Measurements from ENCODE around the gene RBM10. TPM values are rescaled to one million over a fixed set of nuclear protein-coding genes. Genes with fewer than 3 reads are reported as not detected.

Gene RBM10
- total and polyA plus RNA-seq, 2 experiments from 2014 or later = 39.5 to 101 TPM

GRCh38 chrX:47174376-47174775 is 29.4 kb downstream of the RBM10 start (continued):
- no peak for TF ChIP-seq CTCF (conservative IDR thresholded peaks at IDR 0.05; ENCODE audit: low read depth in 2 of 2)
- TF ChIP-seq REST (IDR thresholded peaks at IDR 0.05; ENCODE audit: unreplicated experiment) = no peak
- TF ChIP-seq EZH2phosphoT487 (IDR thresholded peaks at IDR 0.05; ENCODE audit: unreplicated experiment) = no peak
- TF ChIP-seq ETS1 (IDR thresholded peaks at IDR 0.05) = no peak
- TF ChIP-seq STAT1 (IDR thresholded peaks at IDR 0.05; ENCODE audit: unreplicated experiment) = no peak
- no peak for TF ChIP-seq CREB1 (CRISPR knock-in tag; IDR thresholded peaks at IDR 0.05; ENCODE audit: low read depth)
- TF ChIP-seq ZNF114 (CRISPR knock-in tag; IDR thresholded peaks at IDR 0.05) = no peak

GRCh38 chrX:47174846-47175587 is 30.0 kb downstream of the RBM10 start:
- no peaks in the 10 kb centered on the region for H4K20me1 ChIP-seq (replicated peaks; ENCODE audit: insufficient read depth)
- ATAC-seq = no peak
- H3K9me2 ChIP-seq (ENCODE audit: insufficient read depth) = no peaks in the 10 kb centered on the region
- Mint-ChIP-seq H3K9me3 (no peaks in the 10 kb centered on the region), H3K36me3 (ENCODE audit: low read depth) (peaks cover 40% of the 10 kb centered on the region), H3K4me3 (no peak overlapping the region), H3K27me3 (ENCODE audit: insufficient read depth, low read depth, poor library complexity) (peaks cover 4% of the 10 kb centered on the region), H3K27ac (peak overlapping the region; percentile 48; the same call in 1 of the 2 replicates), H3K4me1 (no peaks in the 10 kb centered on the region)
- no peak overlapping the region for H3K4me3 ChIP-seq
- H3K27me3 ChIP-seq (ENCODE audit: insufficient read depth) = no peaks in the 10 kb centered on the region
- no peaks in the 10 kb centered on the region for H3K4me1 ChIP-seq (ENCODE audit: insufficient read depth)
- no peak overlapping the region for H3K4me2 ChIP-seq
- DNase-seq (ENCODE audit: low spot score) = no peak
- TF ChIP-seq CREB1 (CRISPR knock-in tag; IDR thresholded peaks at IDR 0.05; ENCODE audit: low read depth) = no peak
- TF ChIP-seq ZNF462 (CRISPR knock-in tag; IDR thresholded peaks at IDR 0.05) = no peak
- no peak overlapping the region for H3K27ac ChIP-seq (ENCODE audit: low read depth)
- no peak overlapping the region for H2AFZ ChIP-seq
- H3F3A ChIP-seq (replicated peaks; ENCODE audit: low read depth) = no peaks in the 10 kb centered on the region
- no peaks in the 10 kb centered on the region for H3K79me2 ChIP-seq (replicated peaks; ENCODE audit: insufficient read depth)
- H3K36me3 ChIP-seq (ENCODE audit: insufficient read depth) = 0 out of 2 replicates have a peak, but pooled peaks cover 3% of the 10 kb centered on the region

All from GM23338 (cell line).